Measurements from ENCODE around the gene GEN1.

The GEN1 gene

GRCh38 chr2:17813010-17813741 lies 59.2 kb downstream of the GEN1 start:
- Mint-ChIP-seq H3K4me1 (peaks cover 53% of the 10 kb centered on the region), H3K27me3 (ENCODE audit: low read depth) (no peaks in the 10 kb centered on the region), H3K27ac (peak overlapping the region; percentile 62 to 79 (median 66)), H3K4me3 (no peak overlapping the region), H3K9me3 (no peaks in the 10 kb centered on the region), H3K36me3 (ENCODE audit: low read depth) (no peaks in the 10 kb centered on the region)
- no peak for TF ChIP-seq CTCF (IDR thresholded peaks at IDR 0.05; ENCODE audit: unreplicated experiment in 3 of 3)

GRCh38 chr2:17813742-17814473 lies 60.0 kb downstream of the GEN1 start:
- Mint-ChIP-seq H3K9me3 (no peaks in the 10 kb centered on the region), H3K36me3 (ENCODE audit: low read depth) (no peaks in the 10 kb centered on the region), H3K27ac (peak overlapping the region; percentile 62 to 79 (median 66)), H3K4me3 (no peak overlapping the region), H3K27me3 (ENCODE audit: low read depth) (no peaks in the 10 kb centered on the region), H3K4me1 (peaks cover 53% of the 10 kb centered on the region)
- TF ChIP-seq CTCF (IDR thresholded peaks at IDR 0.05; ENCODE audit: unreplicated experiment in 3 of 3), result no peak

GRCh38 chr2:17814601-17815000 lies 60.7 kb downstream of the GEN1 start:
- peaks cover 53% of the 10 kb centered on the region for H3K4me1 Mint-ChIP-seq
- H3K4me3 Mint-ChIP-seq, result no peak overlapping the region
- no peak for TF ChIP-seq CTCF (IDR thresholded peaks at IDR 0.05; ENCODE audit: unreplicated experiment in 3 of 3)
- no peaks in the 10 kb centered on the region for H3K27me3 Mint-ChIP-seq (ENCODE audit: low read depth)
- no peaks in the 10 kb centered on the region for H3K36me3 Mint-ChIP-seq (ENCODE audit: low read depth)
- no peaks in the 10 kb centered on the region for H3K9me3 Mint-ChIP-seq
- peak overlapping the region in 1 of 3 experiments; percentile 62 for H3K27ac Mint-ChIP-seq

GRCh38 chr2:17815468-17816184 lies 61.7 kb downstream of the GEN1 start:
- Mint-ChIP-seq H3K27me3 (ENCODE audit: low read depth) (no peaks in the 10 kb centered on the region), H3K4me3 (no peak overlapping the region), H3K9me3 (no peaks in the 10 kb centered on the region), H3K27ac (no peak overlapping the region), H3K36me3 (ENCODE audit: low read depth) (no peaks in the 10 kb centered on the region), H3K4me1 (peaks cover 58% of the 10 kb centered on the region)
- TF ChIP-seq CTCF (IDR thresholded peaks at IDR 0.05; ENCODE audit: unreplicated experiment in 3 of 3), result no peak

- H3K4me1 Mint-ChIP-seq, result peaks cover 62% of the 10 kb centered on the region
- TF ChIP-seq CTCF (IDR thresholded peaks at IDR 0.05; ENCODE audit: unreplicated experiment in 3 of 3), result no peak
- no peaks in the 10 kb centered on the region for H3K36me3 Mint-ChIP-seq (ENCODE audit: low read depth)
- no peaks in the 10 kb centered on the region for H3K27me3 Mint-ChIP-seq (ENCODE audit: low read depth)
- no peaks in the 10 kb centered on the region for H3K9me3 Mint-ChIP-seq
- H3K4me3 Mint-ChIP-seq, result peak within 1 kb of the TSS in 1 of 3 experiments; percentile 70
- H3K27ac Mint-ChIP-seq, result peak within 1 kb of the TSS in 1 of 3 experiments; percentile 33
Measured at GRCh38 chr2:17816396-17817245, 62.7 kb downstream of the GEN1 start, which contains the start of gene MSGN1. MSGN1 (plus strand) TSS chr2:17816460; CDS start chr2:17816519, 59 bp downstream.
